ENCODE data around the gene UGT1A9. TPM values are rescaled to one million over a fixed set of nuclear protein-coding genes. Genes with fewer than 3 reads are reported as not detected.
A peak's percentile ranks its signal among the peaks of the same experiment; 100 is the strongest.

Gene UGT1A9
- total and polyA plus RNA-seq, 2 of the 13 experiments (the other 11 are each of a cell fraction or from before 2014, with no cell fraction given): 0.07 TPM; not detected in 1

GRCh38 chr2:233745073-233745755, 73.5 kb downstream of the UGT1A9 start (continued):
- TF ChIP-seq POLR2A (IDR thresholded peaks at IDR 0.05; ENCODE audit: insufficient read depth in 1 of 2, low read depth in 2 of 2, low read length in 2 of 2) (no peak), HOXA5 (CRISPR knock-in tag; IDR thresholded peaks at IDR 0.05) (peak; percentile 93), ARNTL (CRISPR knock-in tag; IDR thresholded peaks at IDR 0.05) (peak; percentile 95), SNAPC5 (CRISPR knock-in tag; IDR thresholded peaks at IDR 0.05; ENCODE audit: borderline replicate concordance) (no peak), SCMH1 (CRISPR knock-in tag; IDR thresholded peaks at IDR 0.05; ENCODE audit: borderline replicate concordance) (no peak), ZFP91 (CRISPR knock-in tag; IDR thresholded peaks at IDR 0.05; ENCODE audit: borderline replicate concordance) (no peak), PITX1 (CRISPR knock-in tag; IDR thresholded peaks at IDR 0.05) (peak; percentile 98), ATF5 (CRISPR knock-in tag; IDR thresholded peaks at IDR 0.05; ENCODE audit: low read depth) (no peak), RAD21 (CRISPR knock-in tag; IDR thresholded peaks at IDR 0.05) (no peak), TAF1 (CRISPR knock-in tag; IDR thresholded peaks at IDR 0.05) (no peak), HOXA9 (CRISPR knock-in tag; IDR thresholded peaks at IDR 0.05; ENCODE audit: borderline replicate concordance) (no peak), ZNF749 (CRISPR knock-in tag; IDR thresholded peaks at IDR 0.05; ENCODE audit: borderline replicate concordance) (peak; percentile 35; the same call in 1 of the 2 replicates), ZFP36 (IDR thresholded peaks at IDR 0.05; ENCODE audit: borderline replicate concordance, low read depth, low read length, partially characterized antibody) (peak; percentile 65), U2AF2 (IDR thresholded peaks at IDR 0.05; ENCODE audit: low read depth, low read length) (no peak), ZNF24 (IDR thresholded peaks at IDR 0.05) (peak; percentile 51; the same call in 1 of the 2 replicates), TOPORS (CRISPR knock-in tag; IDR thresholded peaks at IDR 0.05) (0 out of 2 replicates have a peak, but pooled peaks have one; percentile 40), RBAK (CRISPR knock-in tag; IDR thresholded peaks at IDR 0.05) (no peak; the same call in 1 of the 2 replicates), PAF1 (CRISPR knock-in tag; IDR thresholded peaks at IDR 0.05) (no peak), IKZF4 (CRISPR knock-in tag; IDR thresholded peaks at IDR 0.05; ENCODE audit: borderline replicate concordance, low read depth, not compliant biosample characterization) (no peak), ONECUT2 (CRISPR knock-in tag; IDR thresholded peaks at IDR 0.05) (no peak), ZBTB2 (CRISPR knock-in tag; IDR thresholded peaks at IDR 0.05; ENCODE audit: low read depth) (0 out of 2 replicates have a peak, but pooled peaks have one; percentile 35), SOX6 (IDR thresholded peaks at IDR 0.05) (peak; percentile 32; the same call in 1 of the 2 replicates), SOX6 (CRISPR knock-in tag; IDR thresholded peaks at IDR 0.05) (peak; percentile 100), SMC3 (IDR thresholded peaks at IDR 0.05; ENCODE audit: low read length) (peak; percentile 30), ZBTB43 (CRISPR knock-in tag; conservative IDR thresholded peaks at IDR 0.05) (peak; percentile 83), ZFP62 (CRISPR knock-in tag; IDR thresholded peaks at IDR 0.05) (no peak)
